OCI-LY7 (cell line): ENCODE measurements around the gene KLHL41.

Experiments
- CTCF ChIP-seq: fragments of 200-600 bp; sonication (generic); conservative IDR thresholded peaks from 2 replicates; pipeline ENCODE4 v1.5.1; 2014; ENCODE audit warnings: mild to moderate bottlenecking, antibody characterized with exemption, low read length, moderate library complexity, mixed read lengths
- EZH2phosphoT487 ChIP-seq: fragments of 200-600 bp; sonication (generic); IDR thresholded peaks from 2 replicates; pipeline ENCODE4 v1.6.1; 2018; ENCODE audit warnings: low read depth, borderline replicate concordance, mild to moderate bottlenecking, mixed run types, antibody characterized with exemption, low read length, moderate library complexity, mixed read lengths

GRCh38 chr2:169511818-169512217 lies 2.3 kb downstream of the KLHL41 start:
- no peak for TF ChIP-seq CTCF
- TF ChIP-seq EZH2phosphoT487: no peak
